Hematopoietic multipotent progenitor cell (in vitro differentiated cells): ENCODE measurements around the gene MADD. TPM values are rescaled to one million over a fixed set of nuclear protein-coding genes. Genes with fewer than 3 reads are reported as not detected.

ENCODE experiments used
- DNase-seq, 3 donors: peaks; one replicate each; pipeline ENCODE4 v3.0.0-alpha.2; 2011 to 2015; ENCODE audit warnings: low read depth in 2 of 3, low spot score in 2 of 3
- total RNA-seq: library from RNA; depleted of rRNA; stranded (reverse); fragments of >200 nt; gene quantifications from one replicate; pipeline ENCODE4 v1.2.3, GENCODE V29; 2012

The MADD gene
- total RNA-seq, 1 donor, result 116 TPM

DNA sequence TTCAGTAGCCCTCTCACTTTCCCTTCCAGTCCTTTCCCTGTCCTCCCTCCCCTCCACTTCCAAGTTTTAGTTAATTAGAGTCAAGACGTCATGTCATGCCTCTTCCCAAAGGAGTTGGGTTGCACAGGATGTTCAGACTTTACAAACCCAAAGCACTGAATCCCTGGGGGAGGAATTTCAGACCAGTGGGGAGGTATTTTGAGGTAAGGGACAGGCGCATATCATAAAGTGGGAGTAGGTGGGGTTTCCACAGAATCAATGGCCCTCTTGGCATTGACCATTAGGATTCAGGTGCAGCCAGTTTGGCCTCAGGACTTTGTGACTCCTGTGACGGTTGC, 20.6 kb upstream of the MADD start:
- DNase-seq, result no peak

DNA sequence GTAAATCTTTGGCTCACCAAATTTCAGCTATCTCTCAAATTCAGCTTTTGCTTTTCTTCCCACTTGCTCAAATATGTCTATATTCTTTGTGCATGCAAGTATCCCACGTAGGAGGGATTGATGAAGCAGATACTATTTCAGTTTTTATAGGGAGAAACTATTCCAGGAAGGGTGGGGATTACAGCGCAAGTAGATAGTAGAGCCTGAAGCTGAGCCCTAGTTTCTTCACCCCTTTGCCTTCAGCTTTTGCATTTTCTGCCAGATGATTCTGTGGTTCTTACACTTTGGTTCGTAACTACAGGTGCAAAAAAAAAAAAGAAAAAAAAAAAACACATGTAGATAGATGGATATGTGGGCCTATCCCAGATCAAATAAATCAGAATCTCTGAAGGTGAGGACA, 18.2 kb upstream of the MADD start:
- no peak for DNase-seq

GRCh38 chr11:47253660-47254059, 16.3 kb upstream of the MADD start:
- no peak for DNase-seq

- peak in 1 of 3 donors; percentile 55 for DNase-seq
These were observed 15.5 kb upstream of the MADD start for GRCh38 chr11:47254386-47254785.

GRCh38 chr11:47256374-47256773, 13.6 kb upstream of the MADD start:
- DNase-seq, result no peak

- DNase-seq, result no peak
These were observed 12.8 kb upstream of the MADD start for GRCh38 chr11:47257177-47257516.

DNA sequence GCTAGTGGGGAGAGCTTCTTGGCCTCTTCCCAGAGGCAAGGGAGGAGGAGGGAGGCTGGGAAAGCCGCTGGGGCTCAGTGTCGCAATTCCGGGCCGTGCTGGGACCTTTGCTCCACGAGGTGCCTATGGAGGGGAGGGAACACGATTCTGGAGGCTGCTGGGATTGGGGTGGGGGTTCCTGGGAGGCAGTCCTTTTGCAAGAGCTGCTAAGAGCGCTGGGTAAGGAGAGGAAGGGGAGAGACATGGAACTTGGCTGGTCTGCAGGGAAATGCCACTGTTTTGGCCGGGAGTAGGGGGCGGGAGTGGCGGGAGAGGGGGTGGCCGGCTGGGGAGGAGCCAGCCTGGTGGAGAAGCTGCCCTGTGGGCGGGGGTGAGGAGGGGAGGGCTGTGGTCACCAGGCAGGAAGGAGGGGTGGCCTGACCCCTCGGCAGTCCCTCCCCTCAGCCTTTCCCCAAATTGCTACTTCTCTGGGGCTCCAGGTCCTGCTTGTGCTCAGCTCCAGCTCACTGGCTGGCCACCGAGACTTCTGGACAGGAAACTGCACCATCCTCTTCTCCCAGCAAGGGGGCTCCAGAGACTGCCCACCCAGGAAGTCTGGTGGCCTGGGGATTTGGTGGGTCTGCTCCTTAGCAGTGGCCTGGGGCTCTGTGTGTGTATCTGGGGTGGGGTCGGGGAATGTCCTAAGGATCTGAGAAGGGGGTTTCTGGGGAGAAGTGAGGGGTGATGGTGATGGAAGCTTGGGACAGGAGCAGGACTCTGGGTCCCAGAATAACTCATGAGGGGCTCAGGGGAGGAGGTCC, 12.2 kb upstream of the MADD start, which contains the start of gene NR1H3:
Gene NR1H3 (plus strand): TSS at position 480 of the 800 bp plus-strand sequence. CDS start 1,221 bp downstream, outside the sequence.
- no peak for DNase-seq

DNA sequence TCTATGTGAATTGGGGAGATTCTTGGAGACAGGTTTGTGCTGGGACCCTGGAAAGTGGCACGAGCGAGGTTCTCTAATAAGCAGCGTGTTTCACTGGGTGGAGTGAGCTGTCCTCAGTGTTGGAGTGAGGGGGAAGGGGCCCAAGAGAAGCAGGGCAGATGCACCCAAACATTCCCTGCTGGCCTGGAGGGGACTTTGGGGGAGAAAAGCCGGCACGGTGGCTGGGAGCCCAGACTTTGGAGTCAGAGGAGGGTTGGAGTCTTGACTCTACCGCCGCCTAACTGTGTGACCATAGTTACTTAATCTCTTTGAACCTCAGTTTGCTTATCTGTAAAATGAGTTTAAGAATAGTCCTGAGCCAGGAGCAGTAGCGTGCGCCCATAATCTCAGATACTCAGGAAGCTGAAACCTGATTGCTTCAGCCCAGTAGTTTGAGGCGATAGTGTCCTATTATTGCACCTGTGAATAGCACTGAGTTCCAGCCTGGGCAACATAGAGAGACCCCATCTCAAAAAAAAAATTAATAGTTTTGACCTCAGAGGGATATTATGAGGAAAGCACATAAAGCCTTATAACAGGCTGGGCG, 11.5 kb upstream of the MADD start:
- no peak for DNase-seq

GRCh38 chr11:47259232-47259977, 10.5 kb upstream of the MADD start:
- peak in 2 of 3 donors; percentile 64 to 87 for DNase-seq

DNA sequence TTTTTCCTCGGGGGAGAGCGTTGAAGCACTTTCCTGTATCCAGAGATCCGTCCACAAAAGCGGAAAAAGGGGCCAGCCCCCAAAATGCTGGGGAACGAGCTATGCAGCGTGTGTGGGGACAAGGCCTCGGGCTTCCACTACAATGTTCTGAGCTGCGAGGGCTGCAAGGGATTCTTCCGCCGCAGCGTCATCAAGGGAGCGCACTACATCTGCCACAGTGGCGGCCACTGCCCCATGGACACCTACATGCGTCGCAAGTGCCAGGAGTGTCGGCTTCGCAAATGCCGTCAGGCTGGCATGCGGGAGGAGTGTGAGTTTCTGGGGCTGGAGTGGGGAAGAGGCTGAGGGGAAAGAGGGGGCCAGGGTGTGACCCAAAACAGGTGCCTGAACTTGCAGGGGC, 9.6 kb upstream of the MADD start:
- no peak for DNase-seq

- DNase-seq, result no peak
These were observed 8.6 kb upstream of the MADD start for GRCh38 chr11:47261291-47261800.

DNA sequence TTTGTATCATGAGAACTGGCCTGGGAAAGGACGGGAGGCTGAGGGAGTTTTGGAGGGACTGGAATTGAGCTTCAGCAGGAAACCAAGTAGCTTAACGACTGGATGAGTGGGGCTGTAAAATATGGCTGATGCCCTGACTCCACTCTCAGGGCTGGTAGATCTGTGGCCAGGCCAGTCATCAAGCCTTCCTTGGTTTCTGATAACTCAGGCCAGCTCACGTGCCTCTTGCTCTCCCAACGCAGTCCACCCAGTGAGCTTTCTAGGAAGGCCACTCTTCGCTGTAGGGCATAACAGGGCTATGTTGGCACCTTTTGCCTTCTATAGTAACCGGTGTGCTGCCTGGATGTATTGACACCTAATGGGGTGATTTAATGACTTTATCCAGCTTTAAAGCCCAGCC, 5.8 kb upstream of the MADD start:
- no peak for DNase-seq

DNA sequence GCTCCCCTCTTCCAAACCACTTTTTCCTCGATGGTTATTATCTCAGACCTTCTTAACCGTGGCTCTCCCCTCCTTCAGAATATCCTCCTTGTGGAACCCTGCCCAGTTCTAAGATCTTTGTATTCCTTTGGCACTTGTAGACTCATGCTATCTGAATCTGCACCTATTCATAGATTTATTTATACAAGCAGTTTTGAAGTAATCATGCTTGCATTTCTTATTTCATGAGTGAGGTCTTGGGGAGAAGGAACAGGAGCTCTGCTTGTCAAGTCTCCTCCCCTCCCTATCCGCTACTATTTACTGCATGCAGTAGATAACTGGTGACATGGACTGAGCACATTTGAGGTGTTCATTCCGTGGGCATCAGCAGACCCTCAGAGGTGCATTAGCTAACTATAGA, 5.4 kb upstream of the MADD start:
- no peak for DNase-seq

DNA sequence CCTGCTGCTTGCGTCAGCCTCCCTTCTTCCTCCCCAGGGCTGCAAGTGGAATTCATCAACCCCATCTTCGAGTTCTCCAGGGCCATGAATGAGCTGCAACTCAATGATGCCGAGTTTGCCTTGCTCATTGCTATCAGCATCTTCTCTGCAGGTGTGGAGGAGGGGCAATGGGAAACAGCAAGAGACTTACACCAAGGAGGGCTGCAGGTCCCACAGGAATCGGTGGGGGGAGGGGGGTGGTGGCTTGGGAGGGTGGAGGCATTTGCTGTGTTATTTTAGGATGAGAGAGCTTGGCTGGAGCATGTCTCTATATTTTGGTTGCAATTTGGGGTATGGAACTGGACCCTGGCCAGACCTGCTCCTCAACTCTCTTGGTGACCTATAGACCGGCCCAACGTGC, 2.1 kb upstream of the MADD start:
- DNase-seq, result no peak

- DNase-seq, result no peak
These were observed 1.4 kb upstream of the MADD start for GRCh38 chr11:47268448-47269001.

GRCh38 chr11:47269002-47269828, 718 bp upstream of the MADD start:
- peak; percentile 71 to 95 (median 89) for DNase-seq

GRCh38 chr11:47270331-47271271, 668 bp downstream of the MADD start:
- DNase-seq, result peak in 1 of 3 donors; percentile 34

GRCh38 chr11:47271328-47271727, 1.4 kb downstream of the MADD start:
- peak in 1 of 3 donors; percentile 15 for DNase-seq

DNA sequence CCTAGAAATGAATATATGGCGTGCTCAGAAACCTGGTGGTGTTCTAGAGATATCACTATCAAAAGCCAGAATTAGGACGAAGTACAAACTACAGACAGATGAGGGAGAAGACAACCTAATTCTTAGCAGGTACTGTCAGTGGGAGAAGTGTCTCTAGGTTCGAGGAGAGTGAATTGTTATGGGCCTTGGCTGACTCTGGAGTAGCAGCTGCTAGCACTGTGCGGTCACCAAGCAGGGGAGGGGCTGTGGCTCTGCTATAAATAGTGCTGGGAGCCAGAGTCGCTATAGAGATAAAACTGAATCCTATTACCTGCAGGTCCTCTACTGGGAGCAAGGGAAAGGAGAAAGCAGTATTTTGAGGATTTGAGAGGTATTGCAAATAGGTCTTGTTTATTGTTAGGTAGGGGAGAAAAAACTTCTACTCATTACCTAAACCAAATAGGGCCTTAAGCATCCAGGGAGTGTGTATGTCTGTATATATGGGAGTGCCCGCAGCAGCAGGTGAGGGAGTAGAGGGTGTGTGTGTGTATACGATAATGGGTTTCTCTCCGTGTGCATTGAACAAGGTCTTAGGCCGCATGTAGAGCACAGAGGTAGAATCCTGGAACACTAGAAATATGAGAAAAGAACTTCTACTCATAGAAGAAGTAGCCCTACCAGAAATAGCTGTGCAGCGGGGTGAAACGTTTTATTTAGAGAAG, 2.2 kb downstream of the MADD start:
- DNase-seq, result peak in 1 of 3 donors; percentile 32
